Measurements from ENCODE around the gene ABI3. TPM values are rescaled to one million over a fixed set of nuclear protein-coding genes. Genes with fewer than 3 reads are reported as not detected.

ABI3 gene
- total and polyA plus RNA-seq, 9 of the 15 experiments (the other 6 are each of a cell fraction or from before 2014, with no cell fraction given): not detected

DNA sequence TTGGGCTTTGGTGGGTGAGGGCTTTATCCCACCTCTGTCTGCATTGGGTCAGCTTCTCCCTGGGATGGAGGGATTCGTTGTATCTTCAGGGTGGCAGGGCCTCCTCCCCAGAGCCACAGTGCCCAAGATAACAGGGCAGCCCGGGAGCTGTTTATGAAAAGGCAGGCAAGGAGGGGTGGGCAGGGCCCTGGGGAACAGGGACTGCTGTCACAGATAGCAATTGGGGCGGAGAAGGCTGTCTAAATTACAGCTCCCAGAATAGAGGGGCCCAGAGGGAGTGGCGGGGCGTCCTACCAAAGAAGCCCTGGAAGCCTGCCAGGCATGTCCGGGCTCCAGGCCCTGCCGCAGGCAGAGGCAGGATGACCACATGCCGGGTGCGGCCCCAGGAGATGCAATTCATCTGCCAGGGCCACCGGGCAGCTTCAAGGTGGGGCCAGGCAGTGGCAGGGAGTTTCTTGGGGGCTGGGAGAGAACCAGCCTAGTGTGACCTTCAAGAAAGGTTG, 38.8 kb downstream of the ABI3 start:
- H4K20me1 ChIP-seq (replicated peaks; ENCODE audit: control insufficient read depth, insufficient read depth, low read length): no peaks in the 10 kb centered on the region
- ChIA-PET POLR2A (no interaction called here), CTCF (ENCODE audit: low intra/inter-chr PET ratio) (no interaction called here)
- H3K27ac ChIP-seq (ENCODE audit: extremely low read depth, low read depth, low read length): no peak overlapping the region
- BruUV-seq (replicated peaks): no TSS peak
- H3K36me3 ChIP-seq (ENCODE audit: control insufficient read depth, insufficient read depth, low read length): no peaks in the 10 kb centered on the region
- peak overlapping the region in 1 of 2 experiments; percentile 76; a peak in 2 of 4 replicates for H3K9ac ChIP-seq (ENCODE audit: insufficient read depth in 1 of 2, low read depth in 2 of 2, low read length in 2 of 2)
- no peaks in the 10 kb centered on the region for H3K27me3 ChIP-seq (ENCODE audit: control insufficient read depth in 2 of 2, insufficient read depth in 2 of 2, low read length in 2 of 2)
- no peaks in the 10 kb centered on the region for H3K79me2 ChIP-seq (ENCODE audit: control insufficient read depth, insufficient read depth, low read length)
- no peaks in the 10 kb centered on the region for H3K9me3 ChIP-seq (replicated peaks; ENCODE audit: control insufficient read depth, insufficient read depth, low read depth, low read length)
- DNase-seq (ENCODE audit: extremely low read depth in 1 of 4, low spot score in 3 of 4) (peak; percentile 68 to 73 (median 71)), ATAC-seq (peak; percentile 59), FAIRE-seq (no peak)
- 8% methylated on average over 10 of the region's 10 CpGs for WGBS (ENCODE audit: insufficient coverage, low coverage, missing lambda C conversion rate)
- in situ Hi-C loops (cut with MboI) (no loop called here), intact Hi-C loops (cut with micrococcal nuclease) (no loop called here)
- no peaks in the 10 kb centered on the region for H3K9me1 ChIP-seq (ENCODE audit: control insufficient read depth, insufficient read depth, low read length)
- H3K4me1 ChIP-seq (replicated peaks in 1 of 2; ENCODE audit: control insufficient read depth in 2 of 2, insufficient read depth in 2 of 2, low read length in 2 of 2): peaks cover 9 to 10% of the 10 kb centered on the region in 2 experiments; a peak in 4 of 5 replicates
- H3K4me2 ChIP-seq (ENCODE audit: insufficient read depth, low read length): peak overlapping the region; percentile 31; the same call in 1 of the 2 replicates
- peak overlapping the region; percentile 49 for H2AFZ ChIP-seq (ENCODE audit: low read depth, low read length)
- no peak overlapping the region for H3K4me3 ChIP-seq
- TF ChIP-seq, protein P1, sequence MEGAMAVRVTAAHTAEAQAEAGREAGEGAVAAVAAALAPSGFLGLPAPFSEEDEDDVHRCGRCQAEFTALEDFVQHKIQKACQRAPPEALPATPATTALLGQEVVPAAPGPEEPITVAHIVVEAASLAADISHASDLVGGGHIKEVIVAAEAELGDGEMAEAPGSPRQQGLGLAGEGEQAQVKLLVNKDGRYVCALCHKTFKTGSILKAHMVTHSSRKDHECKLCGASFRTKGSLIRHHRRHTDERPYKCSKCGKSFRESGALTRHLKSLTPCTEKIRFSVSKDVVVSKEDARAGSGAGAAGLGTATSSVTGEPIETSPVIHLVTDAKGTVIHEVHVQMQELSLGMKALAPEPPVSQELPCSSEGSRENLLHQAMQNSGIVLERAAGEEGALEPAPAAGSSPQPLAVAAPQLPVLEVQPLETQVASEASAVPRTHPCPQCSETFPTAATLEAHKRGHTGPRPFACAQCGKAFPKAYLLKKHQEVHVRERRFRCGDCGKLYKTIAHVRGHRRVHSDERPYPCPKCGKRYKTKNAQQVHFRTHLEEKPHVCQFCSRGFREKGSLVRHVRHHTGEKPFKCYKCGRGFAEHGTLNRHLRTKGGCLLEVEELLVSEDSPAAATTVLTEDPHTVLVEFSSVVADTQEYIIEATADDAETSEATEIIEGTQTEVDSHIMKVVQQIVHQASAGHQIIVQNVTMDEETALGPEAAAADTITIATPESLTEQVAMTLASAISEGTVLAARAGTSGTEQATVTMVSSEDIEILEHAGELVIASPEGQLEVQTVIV (CRISPR knock-in tag; IDR thresholded peaks at IDR 0.05; ENCODE audit: borderline replicate concordance): no peak
- TF ChIP-seq CHCHD3 (CRISPR knock-in tag; IDR thresholded peaks at IDR 0.05) (no peak), MTA1 (IDR thresholded peaks at IDR 0.05; ENCODE audit: borderline replicate concordance) (no peak), SMC3 (conservative IDR thresholded peaks at IDR 0.05; ENCODE audit: insufficient read depth, low read depth, low read length) (no peak), ZNF830 (CRISPR knock-in tag; IDR thresholded peaks at IDR 0.05) (no peak), NFIC (IDR thresholded peaks at IDR 0.05) (peak; percentile 76), SRF (CRISPR knock-in tag; IDR thresholded peaks at IDR 0.05) (no peak), ATF1 (CRISPR knock-in tag; IDR thresholded peaks at IDR 0.05) (no peak), ATF1 (tag; IDR thresholded peaks at IDR 0.05) (no peak), ZNF785 (CRISPR knock-in tag; IDR thresholded peaks at IDR 0.05) (no peak), ZNF165 (CRISPR knock-in tag; IDR thresholded peaks at IDR 0.05; ENCODE audit: borderline replicate concordance) (no peak), CBFA2T3 (IDR thresholded peaks at IDR 0.05) (peak; percentile 68), MECOM (CRISPR knock-in tag; IDR thresholded peaks at IDR 0.05) (no peak)
- TF ChIP-seq, protein P2, sequence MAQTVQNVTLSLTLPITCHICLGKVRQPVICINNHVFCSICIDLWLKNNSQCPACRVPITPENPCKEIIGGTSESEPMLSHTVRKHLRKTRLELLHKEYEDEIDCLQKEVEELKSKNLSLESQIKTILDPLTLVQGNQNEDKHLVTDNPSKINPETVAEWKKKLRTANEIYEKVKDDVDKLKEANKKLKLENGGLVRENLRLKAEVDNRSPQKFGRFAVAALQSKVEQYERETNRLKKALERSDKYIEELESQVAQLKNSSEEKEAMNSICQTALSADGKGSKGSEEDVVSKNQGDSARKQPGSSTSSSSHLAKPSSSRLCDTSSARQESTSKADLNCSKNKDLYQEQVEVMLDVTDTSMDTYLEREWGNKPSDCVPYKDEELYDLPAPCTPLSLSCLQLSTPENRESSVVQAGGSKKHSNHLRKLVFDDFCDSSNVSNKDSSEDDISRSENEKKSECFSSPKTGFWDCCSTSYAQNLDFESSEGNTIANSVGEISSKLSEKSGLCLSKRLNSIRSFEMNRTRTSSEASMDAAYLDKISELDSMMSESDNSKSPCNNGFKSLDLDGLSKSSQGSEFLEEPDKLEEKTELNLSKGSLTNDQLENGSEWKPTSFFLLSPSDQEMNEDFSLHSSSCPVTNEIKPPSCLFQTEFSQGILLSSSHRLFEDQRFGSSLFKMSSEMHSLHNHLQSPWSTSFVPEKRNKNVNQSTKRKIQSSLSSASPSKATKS (CRISPR knock-in tag; IDR thresholded peaks at IDR 0.05): no peak
- TF ChIP-seq, protein P3, sequence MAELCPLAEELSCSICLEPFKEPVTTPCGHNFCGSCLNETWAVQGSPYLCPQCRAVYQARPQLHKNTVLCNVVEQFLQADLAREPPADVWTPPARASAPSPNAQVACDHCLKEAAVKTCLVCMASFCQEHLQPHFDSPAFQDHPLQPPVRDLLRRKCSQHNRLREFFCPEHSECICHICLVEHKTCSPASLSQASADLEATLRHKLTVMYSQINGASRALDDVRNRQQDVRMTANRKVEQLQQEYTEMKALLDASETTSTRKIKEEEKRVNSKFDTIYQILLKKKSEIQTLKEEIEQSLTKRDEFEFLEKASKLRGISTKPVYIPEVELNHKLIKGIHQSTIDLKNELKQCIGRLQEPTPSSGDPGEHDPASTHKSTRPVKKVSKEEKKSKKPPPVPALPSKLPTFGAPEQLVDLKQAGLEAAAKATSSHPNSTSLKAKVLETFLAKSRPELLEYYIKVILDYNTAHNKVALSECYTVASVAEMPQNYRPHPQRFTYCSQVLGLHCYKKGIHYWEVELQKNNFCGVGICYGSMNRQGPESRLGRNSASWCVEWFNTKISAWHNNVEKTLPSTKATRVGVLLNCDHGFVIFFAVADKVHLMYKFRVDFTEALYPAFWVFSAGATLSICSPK (IDR thresholded peaks at IDR 0.05; ENCODE audit: borderline replicate concordance): no peak

Data from K562 (cell line).